CD4-positive, alpha-beta T cell (primary cell): ENCODE data around the gene PI4KA. TPM values are rescaled to one million over a fixed set of nuclear protein-coding genes. Genes with fewer than 3 reads are reported as not detected.
"Not testable (repeated sequence)": the region's sequence is repeated elsewhere in the genome, so short reads cannot be mapped to it uniquely, and the experiment has no call there.

Experiments used
- ATAC-seq: fragments of 200-7000 bp; cut with Tn5 transposase; one replicate; pipeline ENCODE4 v1.10.0; 2022; ENCODE audit warnings: mild to moderate bottlenecking; ENCODE audit not compliant: poor library complexity
- CTCF ChIA-PET: fragments of 350-600 bp; sonication (Branson Sonifier 250); formaldehyde crosslinking; loops from one replicate; lab custom pipeline; 2021; ENCODE audit warnings: antibody characterized with exemption, inconsistent platforms; lab: Charles Lee
- POLR2A ChIA-PET: fragments of 350-600 bp; sonication (Branson Sonifier 250); formaldehyde crosslinking; loops from one replicate; lab custom pipeline; 2021; ENCODE audit warnings: antibody characterized with exemption, inconsistent platforms; lab: Charles Lee
- DNase-seq, 14 experiments: peaks; one replicate each; pipeline ENCODE4 v3.0.0-alpha.2; 2013 to 2020; ENCODE audit warnings: mixed read lengths in 2 of 14
- H3K27ac ChIP-seq, 2 donors: one replicate each; pipeline versions ENCODE4 v1.5.1 to v1.7.0; 2013; ENCODE audit warnings: low read length in 2 of 2, low read depth in 1 of 2, mild to moderate bottlenecking in 1 of 2
- H3K27me3 ChIP-seq, 2 experiments: 1 replicate in 1 of 2; 2 replicates in 1 of 2; pipeline versions ENCODE4 v1.6.1 to v1.7.0; 2013; ENCODE audit warnings: low read length in 2 of 2, control low read depth in 1 of 2, mild to moderate bottlenecking in 1 of 2, moderate library complexity in 1 of 2; ENCODE audit not compliant: insufficient read depth in 2 of 2, control insufficient read depth in 1 of 2
- H3K36me3 ChIP-seq: one replicate; pipeline ENCODE4 v1.6.1; 2013; ENCODE audit warnings: low read length, control low read depth; ENCODE audit not compliant: insufficient read depth
- H3K4me1 ChIP-seq: one replicate; pipeline ENCODE4 v1.6.1; 2013; ENCODE audit warnings: low read length, control low read depth; ENCODE audit not compliant: insufficient read depth
- H3K4me3 ChIP-seq: one replicate; pipeline ENCODE4 v1.5.1; 2013; ENCODE audit warnings: mild to moderate bottlenecking, low read length, moderate library complexity
- H3K9me3 ChIP-seq, 2 experiments: 1 replicate in 1 of 2; 2 replicates in 1 of 2; pipeline versions ENCODE4 v1.6.1 to v1.7.0; 2013; ENCODE audit warnings: low read length in 2 of 2, mild to moderate bottlenecking in 2 of 2, control low read depth in 1 of 2, moderate library complexity in 1 of 2; ENCODE audit not compliant: control insufficient read depth in 1 of 2, insufficient read depth in 1 of 2
- H3K27ac Mint-ChIP-seq: one replicate; pipeline ENCODE4 v1.8.0; 2020; ENCODE audit warnings: mixed read lengths
- H3K27me3 Mint-ChIP-seq: one replicate; pipeline ENCODE4 v1.8.0; 2021; ENCODE audit warnings: mixed read lengths
- H3K36me3 Mint-ChIP-seq: one replicate; pipeline ENCODE4 v1.8.0; 2021; ENCODE audit warnings: low read depth, mixed read lengths
- H3K4me1 Mint-ChIP-seq: one replicate; pipeline ENCODE4 v1.8.0; 2021; ENCODE audit warnings: low read depth, mixed read lengths
- H3K4me3 Mint-ChIP-seq: one replicate; pipeline ENCODE4 v1.8.0; 2020; ENCODE audit warnings: mild to moderate bottlenecking, mixed read lengths
- H3K9me3 Mint-ChIP-seq: one replicate; pipeline ENCODE4 v1.8.0; 2020; ENCODE audit warnings: mixed read lengths
- CTCF ChIP-seq: fragments of 200-600 bp; IDR thresholded peaks from one replicate; pipeline ENCODE4 v1.8.0; 2022; ENCODE audit warnings: antibody characterized with exemption, mild to moderate bottlenecking
- intact Hi-C, 2 experiments: fragments of 100-400 bp; cut with DNase I in 1 of 2; cut with micrococcal nuclease in 1 of 2; formaldehyde crosslinking; loops; one replicate each; pipeline versions ENCODE4 v1.15.1 to v1.9.0; 2023 to 2025; cut with DNase I, micrococcal nuclease
- total RNA-seq, 174 experiments: library from RNA in 2 of 174; stranded (reverse) in 2 of 174; gene quantifications; one replicate each; pipeline ENCODE4 v1.2.3 and lab custom pipeline; 2021 to 2026

The PI4KA gene
- total RNA-seq, 2 experiments from 2014 or later, result 137 to 146 TPM

- Mint-ChIP-seq H3K27ac (no peak overlapping the region), H3K36me3 (no peaks in the 10 kb centered on the region), H3K4me3 (no peak overlapping the region), H3K27me3 (peaks cover 41% of the 10 kb centered on the region), H3K4me1 (no peaks in the 10 kb centered on the region), H3K9me3 (no peaks in the 10 kb centered on the region)
- Histone ChIP-seq H3K36me3 (no peaks in the 10 kb centered on the region), H3K9me3 (no peaks in the 10 kb centered on the region), H3K4me3 (no peak overlapping the region), H3K4me1 (no peaks in the 10 kb centered on the region), H3K27ac (no peak overlapping the region), H3K27me3 (peaks cover 0 to 5% of the 10 kb centered on the region in 2 experiments)
- ATAC-seq (no peak), DNase-seq (no peak)
- intact Hi-C loops, result no loop called here
- TF ChIP-seq CTCF, result no peak
- ChIA-PET CTCF (interaction anchor here (0.6 kb wide), 1 partner anchor 259 kb away, joined by 3 read pairs; no protein-coding TSS in a partner anchor), POLR2A (no interaction called here)
These were observed 180.8 kb downstream of the PI4KA start for GRCh38 chr22:20677684-20678242.

GRCh38 chr22:20675613-20676012 lies 183.0 kb downstream of the PI4KA start:
- H3K4me3 ChIP-seq, DNase-seq, H3K4me3 Mint-ChIP-seq, H3K4me1 Mint-ChIP-seq, H3K9me3 ChIP-seq, H3K27ac Mint-ChIP-seq, H3K27me3 ChIP-seq, H3K36me3 ChIP-seq, intact Hi-C loops, H3K9me3 Mint-ChIP-seq, H3K36me3 Mint-ChIP-seq, POLR2A ChIA-PET, H3K27ac ChIP-seq, CTCF ChIA-PET, H3K4me1 ChIP-seq, ATAC-seq: not testable (repeated sequence)
- H3K27me3 Mint-ChIP-seq, result peaks cover 50% of the 10 kb centered on the region

GRCh38 chr22:20674998-20675397 lies 183.6 kb downstream of the PI4KA start:
- H3K27me3 Mint-ChIP-seq, result peaks cover 50% of the 10 kb centered on the region

More at GRCh38 chr22:20674998-20675397, 183.6 kb downstream of the PI4KA start:
- no peak overlapping the region for H3K27ac Mint-ChIP-seq
- ChIA-PET POLR2A (no interaction called here), CTCF (no interaction called here)
- no peaks in the 10 kb centered on the region for H3K4me1 Mint-ChIP-seq
- H3K36me3 Mint-ChIP-seq, result no peaks in the 10 kb centered on the region
- TF ChIP-seq CTCF, result no peak
- Histone ChIP-seq H3K27me3 (peaks cover 6 to 11% of the 10 kb centered on the region in 2 experiments), H3K4me3 (no peak overlapping the region), H3K4me1 (no peaks in the 10 kb centered on the region), H3K9me3 (no peaks in the 10 kb centered on the region), H3K27ac (no peak overlapping the region), H3K36me3 (no peaks in the 10 kb centered on the region)
- ATAC-seq, result no peak
- no peaks in the 10 kb centered on the region for H3K9me3 Mint-ChIP-seq
- H3K4me3 Mint-ChIP-seq, result no peak overlapping the region
- intact Hi-C loops, result no loop called here
- no peak for DNase-seq
